Inflammatory macrophage treated with lipopolysaccharide for 1 hour (primary cell): ENCODE data around the gene SHH.

Source experiments
- DNase-seq, 2 donors: peaks; one replicate each; pipeline ENCODE4 v3.0.0-alpha.2; 2020 to 2022

Gene SHH

DNA sequence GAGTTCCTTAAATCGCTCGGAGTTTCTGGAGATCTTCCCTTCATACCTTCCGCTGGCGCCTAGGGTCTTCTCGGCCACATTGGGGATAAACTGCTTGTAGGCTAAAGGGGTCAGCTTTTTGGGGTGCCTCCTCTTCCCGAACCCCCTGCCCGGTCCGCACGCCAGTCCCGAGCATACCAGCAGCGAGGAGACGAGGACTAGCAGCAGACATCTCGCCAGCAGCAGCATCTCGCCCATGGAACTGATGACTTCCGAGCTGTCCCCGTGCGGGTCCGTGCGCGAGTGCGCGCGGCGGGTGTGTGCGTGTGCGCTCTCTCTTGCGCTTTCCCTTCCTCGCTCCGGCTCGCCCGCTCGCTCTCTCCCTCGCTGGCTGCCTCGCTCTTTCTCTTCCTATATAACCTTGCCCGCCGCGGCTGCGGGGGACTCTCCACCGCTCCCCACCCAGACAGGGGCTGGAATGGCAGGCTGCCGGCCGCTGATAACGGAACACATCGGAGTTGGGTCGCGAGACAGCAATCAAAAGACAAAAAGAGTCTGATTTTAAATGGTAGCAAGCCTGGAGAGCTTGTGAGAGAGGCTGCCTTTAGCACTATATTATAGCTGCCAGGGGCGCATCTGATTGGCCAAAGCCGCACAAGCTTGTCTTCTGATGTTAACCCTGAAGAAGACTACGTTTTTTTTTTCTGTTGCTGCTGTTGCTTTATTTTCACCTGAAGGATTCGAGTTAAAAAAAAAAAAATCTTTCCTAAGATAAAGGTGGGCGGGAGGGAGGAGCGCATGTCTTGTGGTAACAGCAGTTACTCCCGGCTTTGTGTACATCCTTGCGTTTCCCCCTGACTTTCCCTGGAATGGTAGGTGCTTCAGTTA is at the start of gene SHH:
Gene SHH (minus strand): TSS at position 569 of the 867 bp plus-strand sequence. CDS start 341 bp downstream, at position 228.
- DNase-seq = no peak

GRCh38 chr7:155861480-155861868 is 49.2 kb upstream of the SHH start:
- DNase-seq = no peak

GRCh38 chr7:155860840-155861479 is 48.7 kb upstream of the SHH start:
- DNase-seq = no peak

DNA sequence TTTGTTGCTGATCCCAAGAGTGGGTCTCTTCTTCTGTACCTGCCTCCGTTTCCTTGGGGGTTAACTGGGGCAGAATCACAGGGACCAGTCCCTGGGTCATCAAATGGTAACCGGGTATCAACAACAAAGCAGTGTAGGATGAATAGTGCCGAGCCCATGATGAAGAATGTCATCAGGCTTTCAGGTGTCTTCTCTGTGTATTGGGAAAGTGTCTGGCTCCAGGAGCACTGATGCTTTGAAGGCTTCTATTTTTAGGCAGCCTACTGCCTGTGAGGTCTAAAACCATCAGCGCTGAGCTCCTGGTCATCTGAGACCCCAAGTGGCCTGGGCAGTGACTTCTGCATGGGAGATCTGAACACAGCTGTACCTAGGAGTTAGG is 48.2 kb upstream of the SHH start:
- DNase-seq = no peak

DNA sequence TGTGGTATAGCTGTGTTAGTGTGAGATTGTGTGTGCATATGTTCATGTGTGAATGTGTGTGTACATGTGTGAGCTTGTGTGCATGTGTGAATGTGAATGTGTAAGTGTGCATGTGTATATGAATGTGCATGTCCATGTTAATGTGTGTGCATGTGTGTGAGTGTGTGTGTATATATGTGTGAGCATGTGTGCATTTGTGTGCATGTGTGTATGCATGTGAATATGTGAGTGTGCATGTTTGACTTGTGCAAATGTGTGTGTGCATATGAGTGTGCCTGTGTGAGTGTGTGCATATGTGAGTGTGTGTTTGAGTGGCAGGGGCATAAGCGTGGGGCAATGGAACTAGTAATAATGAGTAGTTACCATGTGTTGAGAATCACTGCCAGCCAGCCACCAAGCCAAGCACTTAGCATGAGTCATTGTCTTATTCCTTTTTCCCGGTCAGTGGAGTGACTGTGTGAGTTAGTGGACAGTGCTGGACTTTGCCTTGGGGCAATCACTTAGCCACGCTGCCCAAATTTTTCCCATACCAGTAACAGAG is 46.3 kb upstream of the SHH start:
- DNase-seq = no peak

DNA sequence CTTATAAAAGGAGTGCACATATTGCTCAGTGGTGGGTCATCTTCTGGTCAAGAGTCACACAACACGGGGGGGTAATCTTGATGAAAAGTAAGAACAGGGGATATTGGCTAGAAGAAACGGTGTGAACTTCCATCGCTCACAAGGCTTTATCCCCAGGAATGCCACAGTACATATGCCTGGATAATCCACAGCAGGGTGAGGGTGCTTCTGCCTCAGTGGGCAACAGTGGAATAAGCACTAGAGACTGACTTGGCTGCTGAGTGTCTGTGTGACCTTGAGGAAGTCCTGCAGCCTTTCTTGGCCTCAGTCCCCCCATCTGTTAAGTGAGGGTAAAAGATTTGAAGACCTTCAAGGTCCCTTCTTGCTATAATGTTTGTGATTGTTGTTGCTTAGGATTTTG is 44.9 kb upstream of the SHH start:
- no peak for DNase-seq

DNA sequence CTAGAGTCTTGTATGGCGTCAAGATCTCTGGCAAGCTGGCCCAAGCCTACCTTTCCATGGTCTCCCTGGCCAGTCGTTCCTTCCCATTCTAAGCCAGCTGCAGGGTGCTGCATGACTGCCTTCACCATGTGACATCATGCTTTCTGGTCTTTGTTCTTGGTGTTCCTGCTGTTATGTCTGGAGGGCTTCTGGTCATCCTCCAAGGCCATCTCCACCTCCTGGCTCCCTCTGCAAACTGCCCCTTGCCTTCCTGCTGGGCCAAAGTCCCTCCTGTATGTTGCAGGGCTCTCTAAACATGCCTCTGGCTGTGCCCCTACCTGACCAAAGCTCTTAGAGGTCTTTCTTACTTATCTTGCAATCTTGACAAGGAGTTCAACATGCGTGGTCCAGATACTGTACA is 44.4 kb upstream of the SHH start:
- no peak for DNase-seq

- DNase-seq = no peak
Observed at GRCh38 chr7:155852426-155853301, 40.4 kb upstream of the SHH start.

GRCh38 chr7:155851892-155852291 is 39.6 kb upstream of the SHH start:
- no peak for DNase-seq

DNA sequence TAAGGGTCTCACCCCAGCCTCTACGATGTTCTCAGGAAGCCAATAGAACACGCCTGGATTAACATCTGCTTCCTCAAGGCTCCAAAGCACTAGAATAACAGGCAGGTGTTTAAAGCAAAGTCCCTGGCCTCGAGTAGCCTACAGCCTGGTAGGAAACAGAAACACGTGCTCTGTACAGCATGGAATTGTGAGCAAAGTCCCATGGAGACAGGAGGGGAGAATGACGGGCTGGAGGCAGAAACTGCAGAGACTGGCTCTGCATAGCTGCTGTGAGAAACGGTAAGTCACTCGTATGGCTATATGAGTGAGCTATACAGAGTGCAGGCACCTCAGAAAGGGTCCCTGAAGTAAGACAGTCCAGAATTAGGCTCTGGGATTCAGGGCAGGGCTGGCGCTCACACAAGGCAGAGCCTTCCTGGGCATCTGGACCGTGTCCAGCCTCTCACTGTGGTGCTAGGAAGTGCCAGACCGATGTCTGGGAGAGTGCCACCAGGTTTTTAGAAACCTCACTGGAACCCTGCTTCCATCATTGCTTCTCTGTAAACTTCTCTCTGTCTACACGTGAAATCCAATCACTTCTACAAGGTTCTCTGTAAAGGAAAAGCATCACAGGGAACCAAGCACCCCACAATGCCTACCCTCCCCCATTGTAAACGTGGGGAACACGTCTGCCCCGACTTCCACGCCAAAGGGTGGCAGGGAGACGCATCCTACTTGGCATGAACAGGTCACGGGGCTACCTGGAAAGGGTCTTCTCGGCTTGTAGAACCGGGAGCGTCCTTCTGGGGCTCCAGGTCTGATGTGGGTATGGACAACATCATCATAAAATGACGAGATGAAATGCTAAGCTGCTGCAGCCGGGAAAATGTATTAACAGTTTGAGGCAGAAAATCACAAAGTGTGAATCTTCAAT is 38.8 kb upstream of the SHH start:
- DNase-seq = no peak

GRCh38 chr7:155850001-155850436 is 37.8 kb upstream of the SHH start:
- DNase-seq = no peak

- DNase-seq = no peak
Observed at GRCh38 chr7:155848691-155849669, 36.7 kb upstream of the SHH start.

GRCh38 chr7:155847821-155848435 is 35.7 kb upstream of the SHH start:
- DNase-seq = no peak

- DNase-seq = no peak
Observed at GRCh38 chr7:155846936-155847335, 34.7 kb upstream of the SHH start.

- no peak for DNase-seq
Observed at GRCh38 chr7:155846156-155846555, 33.9 kb upstream of the SHH start.

DNA sequence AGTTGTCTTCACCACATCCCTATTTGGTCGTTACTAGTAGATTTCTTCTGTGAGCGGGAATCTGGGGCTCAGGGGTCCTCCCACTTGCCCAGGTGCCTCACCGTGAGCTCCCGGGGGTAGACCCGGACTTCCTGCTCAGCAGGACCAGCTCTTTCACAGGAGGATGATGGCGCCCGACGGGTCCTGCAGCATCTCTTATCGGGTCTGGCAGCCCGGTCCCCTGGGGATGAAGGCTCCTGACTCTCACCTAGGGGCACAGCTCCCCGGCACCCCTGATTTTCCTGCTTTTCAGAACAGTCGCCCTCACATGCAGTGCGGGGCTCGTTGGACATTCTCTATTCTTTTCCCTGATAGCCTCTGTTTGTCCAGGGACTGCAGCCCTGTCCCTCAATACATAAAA is 33.0 kb upstream of the SHH start:
- DNase-seq = no peak

DNA sequence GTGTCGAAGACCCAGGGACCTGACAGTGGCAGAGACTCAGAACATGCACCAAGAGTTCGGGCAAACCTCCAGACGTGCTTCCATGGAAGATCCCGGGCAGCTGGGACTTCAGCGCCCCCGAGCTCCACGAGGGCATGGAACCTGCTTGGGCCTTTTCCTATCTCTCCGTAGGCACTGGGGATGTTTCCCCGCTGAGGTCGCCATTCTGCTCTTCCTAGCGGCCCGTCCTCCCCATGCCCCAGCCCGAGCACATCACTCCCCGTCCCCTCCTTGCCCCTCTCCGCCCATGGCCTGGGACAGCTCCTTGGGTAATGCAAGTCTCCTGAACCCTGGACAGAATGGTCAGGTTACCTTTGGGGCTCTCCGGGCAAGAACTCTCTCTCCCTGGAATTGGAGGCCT is 32.3 kb upstream of the SHH start:
- no peak for DNase-seq

DNA sequence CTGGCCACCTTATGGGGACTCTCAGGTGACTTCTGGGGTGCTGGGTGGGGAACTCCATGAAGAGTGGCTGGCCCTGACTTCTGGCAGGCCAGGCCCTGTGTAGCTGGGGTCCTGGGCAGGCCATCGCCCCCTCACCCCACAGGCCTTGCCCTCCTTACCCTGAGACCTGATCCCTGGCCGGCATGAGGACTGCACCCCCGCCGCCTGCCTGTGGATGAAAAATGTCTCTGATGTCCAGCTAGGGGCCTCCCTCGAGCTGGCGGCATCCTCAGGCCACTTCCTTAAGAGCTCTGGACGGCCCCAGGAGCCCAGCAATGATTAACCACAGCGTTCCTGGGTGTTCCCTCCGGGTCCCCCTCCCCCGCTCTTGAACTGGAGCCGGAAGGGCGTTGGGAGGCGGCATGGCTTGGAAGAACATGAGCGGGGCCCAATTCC is 31.8 kb upstream of the SHH start:
- no peak for DNase-seq

DNA sequence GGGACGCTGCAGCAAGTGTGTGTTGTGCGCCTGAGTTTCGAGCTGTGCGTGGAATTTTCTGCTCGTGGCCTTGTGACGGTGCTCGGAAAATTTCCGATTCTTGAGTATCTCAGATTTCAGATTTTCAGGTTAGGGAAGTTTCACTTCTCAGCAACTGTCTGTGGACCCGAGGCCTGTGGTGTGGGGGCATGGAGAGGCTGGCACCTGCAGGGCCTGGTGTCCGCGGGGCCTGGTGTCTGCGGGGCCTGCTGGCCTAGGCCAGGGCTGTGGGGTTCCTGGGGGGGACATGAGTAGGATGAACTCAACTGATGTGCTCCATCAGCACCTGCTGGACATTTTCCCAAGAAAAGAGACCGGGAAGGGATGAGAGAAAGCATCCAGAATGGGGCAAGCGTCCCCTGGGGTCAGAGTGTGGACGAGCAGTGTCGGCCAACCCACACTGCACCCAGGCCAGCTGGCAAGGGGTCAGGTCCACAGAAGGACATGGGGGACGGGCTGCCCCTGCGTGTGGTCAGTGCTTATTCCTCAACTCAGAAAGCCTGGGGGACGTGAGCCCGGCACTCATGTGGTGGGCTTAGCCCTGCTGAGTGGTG is 31.3 kb upstream of the SHH start:
- no peak for DNase-seq
